Lower leg skin (tissue), 3 donors: ENCODE data around the gene PLAAT1.

Experiments
- POLR2A ChIP-seq, 2 donors: fragments of 450-650 bp; IDR thresholded peaks; one replicate each; pipeline ENCODE4 v1.6.1; 2016 to 2017; ENCODE audit warnings: antibody characterized with exemption in 2 of 2, mild to moderate bottlenecking in 1 of 2, moderate library complexity in 1 of 2
- TF ChIP-seq, protein P1 (sequence below), 3 donors: fragments of 450-650 bp; IDR thresholded peaks; one replicate each; pipeline ENCODE4 v1.5.1; 2016; ENCODE audit warnings: antibody characterized with exemption in 3 of 3, mild to moderate bottlenecking in 3 of 3, moderate library complexity in 2 of 3

DNA sequence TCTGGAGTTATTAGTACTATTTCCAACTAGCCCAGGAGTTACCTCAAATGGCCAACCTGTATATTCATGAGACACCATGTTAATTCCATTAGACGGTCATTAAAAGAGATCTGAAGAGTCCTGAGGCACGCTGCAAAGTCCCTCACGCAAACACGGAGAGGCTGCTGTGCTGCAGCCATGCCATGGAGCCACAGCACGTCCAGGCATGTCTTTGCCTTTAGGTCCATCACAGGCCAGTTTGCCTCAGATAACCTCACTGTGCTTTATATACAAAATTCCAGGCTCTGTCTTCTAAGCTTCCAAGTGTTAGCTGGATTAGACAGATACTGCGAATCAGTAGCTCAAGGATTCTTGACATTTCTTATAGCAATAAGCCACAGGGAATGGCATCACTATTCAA is 9.8 kb upstream of the PLAAT1 start:
- TF ChIP-seq, protein P1, sequence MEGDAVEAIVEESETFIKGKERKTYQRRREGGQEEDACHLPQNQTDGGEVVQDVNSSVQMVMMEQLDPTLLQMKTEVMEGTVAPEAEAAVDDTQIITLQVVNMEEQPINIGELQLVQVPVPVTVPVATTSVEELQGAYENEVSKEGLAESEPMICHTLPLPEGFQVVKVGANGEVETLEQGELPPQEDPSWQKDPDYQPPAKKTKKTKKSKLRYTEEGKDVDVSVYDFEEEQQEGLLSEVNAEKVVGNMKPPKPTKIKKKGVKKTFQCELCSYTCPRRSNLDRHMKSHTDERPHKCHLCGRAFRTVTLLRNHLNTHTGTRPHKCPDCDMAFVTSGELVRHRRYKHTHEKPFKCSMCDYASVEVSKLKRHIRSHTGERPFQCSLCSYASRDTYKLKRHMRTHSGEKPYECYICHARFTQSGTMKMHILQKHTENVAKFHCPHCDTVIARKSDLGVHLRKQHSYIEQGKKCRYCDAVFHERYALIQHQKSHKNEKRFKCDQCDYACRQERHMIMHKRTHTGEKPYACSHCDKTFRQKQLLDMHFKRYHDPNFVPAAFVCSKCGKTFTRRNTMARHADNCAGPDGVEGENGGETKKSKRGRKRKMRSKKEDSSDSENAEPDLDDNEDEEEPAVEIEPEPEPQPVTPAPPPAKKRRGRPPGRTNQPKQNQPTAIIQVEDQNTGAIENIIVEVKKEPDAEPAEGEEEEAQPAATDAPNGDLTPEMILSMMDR (IDR thresholded peaks at IDR 0.05), result no peak
- no peak for TF ChIP-seq POLR2A (IDR thresholded peaks at IDR 0.05)
